ENCODE results near the gene ADCY9.
"Not testable (repeated sequence)": the region's sequence is repeated elsewhere in the genome, so short reads cannot be mapped to it uniquely, and the experiment has no call there.

Gene ADCY9

DNA sequence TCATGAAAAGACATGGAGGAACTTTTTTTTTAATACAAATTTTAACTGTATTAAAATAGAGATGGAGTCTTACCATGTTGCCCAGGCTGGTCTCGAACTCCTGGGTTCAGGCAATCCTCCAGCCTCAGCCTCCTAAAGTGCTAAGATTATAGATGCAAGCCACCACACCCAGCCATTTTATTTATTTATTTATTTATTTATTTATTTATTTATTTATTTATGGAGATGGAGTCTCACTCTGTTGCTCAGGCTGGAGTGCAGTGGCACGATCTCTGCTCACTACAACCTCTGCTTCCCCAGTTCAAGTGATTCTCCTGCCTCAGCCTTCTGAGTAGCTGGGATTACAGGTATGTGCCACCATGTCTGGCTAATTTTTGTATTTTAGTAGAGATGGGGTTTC is 189.1 kb downstream of the ADCY9 start:
- not testable (repeated sequence) for H3K4me3 ChIP-seq (ENCODE audit: insufficient read depth in 1 of 2, low read depth in 1 of 2, low read length in 2 of 2); H3K4ac ChIP-seq (ENCODE audit: low read depth in 1 of 2, low read length in 2 of 2); H2BK5ac ChIP-seq (ENCODE audit: low read depth, low read length, poor library complexity, severe bottlenecking); H3K4me1 ChIP-seq (ENCODE audit: control insufficient read depth, insufficient read depth, low read depth, low read length); H3K27me3 ChIP-seq (ENCODE audit: control insufficient read depth in 1 of 2, insufficient read depth in 1 of 2, low read length in 2 of 2); H3K9ac ChIP-seq (ENCODE audit: low read length); H2AFZ ChIP-seq (ENCODE audit: low read depth, low read length); H2BK12ac ChIP-seq (ENCODE audit: low read length in 2 of 2); H3K27ac ChIP-seq (ENCODE audit: low read length, poor library complexity, severe bottlenecking); H2AK5ac ChIP-seq (ENCODE audit: low read length, severe bottlenecking); H3K4me2 ChIP-seq (ENCODE audit: low read length, poor library complexity, severe bottlenecking); H4K91ac ChIP-seq (ENCODE audit: low read length); H4K8ac ChIP-seq (ENCODE audit: low read length); H3K9me3 ChIP-seq (ENCODE audit: control insufficient read depth, low read length); H3K14ac ChIP-seq (ENCODE audit: low read length in 2 of 2); H3K36me3 ChIP-seq (ENCODE audit: control insufficient read depth in 1 of 2, insufficient read depth in 2 of 2, low read depth in 1 of 2, low read length in 2 of 2); DNase-seq; H3K18ac ChIP-seq (ENCODE audit: low read depth in 1 of 2, low read length in 2 of 2); H3K79me1 ChIP-seq (replicated peaks; ENCODE audit: low read length, poor library complexity, severe bottlenecking); H2BK15ac ChIP-seq (ENCODE audit: low read depth, poor library complexity, severe bottlenecking); H3K23ac ChIP-seq (ENCODE audit: low read length in 2 of 2); H2BK120ac ChIP-seq (ENCODE audit: low read depth, low read length)
- no CpG with 5 or more reads among the region's 2 CpGs for WGBS

DNA sequence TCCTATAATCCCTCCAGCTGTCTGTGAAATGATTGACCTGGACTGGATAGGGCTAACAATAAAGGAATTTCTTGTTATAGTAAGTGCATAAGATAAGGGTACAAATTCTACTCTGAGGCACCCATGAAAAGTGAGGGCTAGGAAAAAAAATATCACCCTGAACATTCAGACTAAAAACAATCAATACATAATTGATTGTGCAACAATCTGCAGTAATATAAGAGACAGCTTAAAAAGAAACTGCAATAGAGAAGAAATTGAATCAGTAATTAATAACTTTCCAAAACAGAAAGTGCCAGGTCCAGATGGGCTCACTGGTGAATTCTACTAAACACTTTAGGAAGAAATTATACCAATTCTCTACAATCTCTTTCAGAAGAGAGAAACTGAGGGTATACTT is 191.5 kb downstream of the ADCY9 start:
- Histone ChIP-seq H2AK5ac (ENCODE audit: low read length, severe bottlenecking) (no peak overlapping the region), H3K79me1 (replicated peaks; ENCODE audit: low read length, poor library complexity, severe bottlenecking) (no peaks in the 10 kb centered on the region), H3K4me3 (ENCODE audit: insufficient read depth in 1 of 2, low read depth in 1 of 2, low read length in 2 of 2) (no peak overlapping the region), H3K14ac (ENCODE audit: low read length in 2 of 2) (no peak overlapping the region), H3K36me3 (ENCODE audit: control insufficient read depth in 1 of 2, insufficient read depth in 2 of 2, low read depth in 1 of 2, low read length in 2 of 2) (no peaks in the 10 kb centered on the region), H2BK5ac (ENCODE audit: low read depth, low read length, poor library complexity, severe bottlenecking) (no peak overlapping the region), H4K8ac (ENCODE audit: low read length) (no peak overlapping the region), H3K18ac (ENCODE audit: low read depth in 1 of 2, low read length in 2 of 2) (no peak overlapping the region), H3K4me2 (ENCODE audit: low read length, poor library complexity, severe bottlenecking) (no peak overlapping the region), H2BK15ac (ENCODE audit: low read depth, poor library complexity, severe bottlenecking) (no peak overlapping the region), H2AFZ (ENCODE audit: low read depth, low read length) (no peak overlapping the region), H3K4ac (ENCODE audit: low read depth in 1 of 2, low read length in 2 of 2) (no peak overlapping the region), H3K27ac (ENCODE audit: low read length, poor library complexity, severe bottlenecking) (no peak overlapping the region), H3K27me3 (ENCODE audit: control insufficient read depth in 1 of 2, insufficient read depth in 1 of 2, low read length in 2 of 2) (peaks cover 0 to 13% of the 10 kb centered on the region in 2 experiments), H3K9me3 (ENCODE audit: control insufficient read depth, low read length) (peaks cover 3% of the 10 kb centered on the region), H3K9ac (ENCODE audit: low read length) (no peak overlapping the region), H3K4me1 (ENCODE audit: control insufficient read depth, insufficient read depth, low read depth, low read length) (peaks cover 3% of the 10 kb centered on the region), H2BK12ac (ENCODE audit: low read length in 2 of 2) (no peak overlapping the region), H4K91ac (ENCODE audit: low read length) (no peak overlapping the region), H3K23ac (ENCODE audit: low read length in 2 of 2) (no peak overlapping the region), H2BK120ac (ENCODE audit: low read depth, low read length) (no peak overlapping the region)
- DNase-seq = no peak

DNA sequence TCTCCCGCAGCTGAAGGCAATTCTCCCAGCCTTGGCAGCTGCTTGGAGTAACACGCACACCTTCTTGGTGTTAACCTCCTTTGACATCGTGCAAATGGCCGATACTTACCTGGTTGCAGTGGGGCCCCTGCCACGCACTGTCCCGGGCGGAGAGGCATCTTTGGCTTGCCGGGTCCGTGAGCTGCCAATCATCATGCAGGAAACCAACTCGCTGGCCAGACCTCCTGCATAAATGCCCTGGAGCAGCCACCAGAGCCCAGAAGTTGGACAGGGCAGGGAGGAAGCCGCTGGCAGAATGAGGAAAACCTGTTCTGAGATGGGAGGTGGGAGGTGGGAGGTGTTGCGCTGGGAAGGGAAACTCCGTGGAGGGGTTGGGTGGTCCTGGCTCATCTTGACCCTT is 194.0 kb downstream of the ADCY9 start:
- Histone ChIP-seq H3K23ac (ENCODE audit: low read length in 2 of 2) (no peak overlapping the region), H3K4me2 (ENCODE audit: low read length, poor library complexity, severe bottlenecking) (no peak overlapping the region), H4K8ac (ENCODE audit: low read length) (no peak overlapping the region), H2AK5ac (ENCODE audit: low read length, severe bottlenecking) (no peak overlapping the region), H4K91ac (ENCODE audit: low read length) (no peak overlapping the region), H3K27ac (ENCODE audit: low read length, poor library complexity, severe bottlenecking) (no peak overlapping the region), H3K4me1 (ENCODE audit: control insufficient read depth, insufficient read depth, low read depth, low read length) (peaks cover 3% of the 10 kb centered on the region), H3K9me3 (ENCODE audit: control insufficient read depth, low read length) (peaks cover 16% of the 10 kb centered on the region), H3K27me3 (ENCODE audit: control insufficient read depth in 1 of 2, insufficient read depth in 1 of 2, low read length in 2 of 2) (peaks cover 0 to 13% of the 10 kb centered on the region in 2 experiments), H2BK120ac (ENCODE audit: low read depth, low read length) (no peak overlapping the region), H2BK12ac (ENCODE audit: low read length in 2 of 2) (no peak overlapping the region), H2BK15ac (ENCODE audit: low read depth, poor library complexity, severe bottlenecking) (no peak overlapping the region), H3K79me1 (replicated peaks; ENCODE audit: low read length, poor library complexity, severe bottlenecking) (no peaks in the 10 kb centered on the region), H3K4me3 (ENCODE audit: insufficient read depth in 1 of 2, low read depth in 1 of 2, low read length in 2 of 2) (no peak overlapping the region), H3K4ac (ENCODE audit: low read depth in 1 of 2, low read length in 2 of 2) (no peak overlapping the region), H3K9ac (ENCODE audit: low read length) (no peak overlapping the region), H3K18ac (ENCODE audit: low read depth in 1 of 2, low read length in 2 of 2) (no peak overlapping the region), H3K14ac (ENCODE audit: low read length in 2 of 2) (no peak overlapping the region), H2AFZ (ENCODE audit: low read depth, low read length) (no peak overlapping the region), H2BK5ac (ENCODE audit: low read depth, low read length, poor library complexity, severe bottlenecking) (no peak overlapping the region), H3K36me3 (ENCODE audit: control insufficient read depth in 1 of 2, insufficient read depth in 2 of 2, low read depth in 1 of 2, low read length in 2 of 2) (no peaks in the 10 kb centered on the region)
- 81% methylated on average over 13 of the region's 13 CpGs for WGBS
- no peak for DNase-seq

DNA sequence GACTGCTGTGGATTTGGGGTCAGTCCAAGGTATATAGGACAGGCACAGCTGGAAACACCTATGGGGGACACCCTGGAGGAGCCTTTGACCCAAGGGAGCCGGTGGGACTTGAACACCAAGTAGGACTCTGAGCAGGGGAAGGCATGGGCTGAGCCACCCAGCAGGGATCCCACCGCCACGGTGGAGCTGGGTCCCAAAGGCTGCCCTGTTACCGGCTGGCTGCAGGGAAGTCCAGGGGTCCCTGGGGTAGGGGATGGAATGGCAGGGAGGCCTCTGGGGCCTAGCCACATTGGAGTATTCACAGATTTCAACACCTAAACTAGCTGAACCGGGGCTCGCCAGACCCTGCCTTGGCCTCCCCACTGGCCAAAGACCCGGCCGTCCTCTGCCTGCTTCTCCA is 196.0 kb downstream of the ADCY9 start:
- H2AFZ ChIP-seq (ENCODE audit: low read depth, low read length) = no peak overlapping the region
- no peak overlapping the region for H4K8ac ChIP-seq (ENCODE audit: low read length)
- H2BK15ac ChIP-seq (ENCODE audit: low read depth, poor library complexity, severe bottlenecking) = no peak overlapping the region
- no peak overlapping the region for H2AK5ac ChIP-seq (ENCODE audit: low read length, severe bottlenecking)
- peaks cover 3% of the 10 kb centered on the region for H3K4me1 ChIP-seq (ENCODE audit: control insufficient read depth, insufficient read depth, low read depth, low read length)
- peaks cover 22% of the 10 kb centered on the region for H3K9me3 ChIP-seq (ENCODE audit: control insufficient read depth, low read length)
- no peak overlapping the region for H3K27ac ChIP-seq (ENCODE audit: low read length, poor library complexity, severe bottlenecking)
- no peak overlapping the region for H4K91ac ChIP-seq (ENCODE audit: low read length)
- no peak for DNase-seq
- no peak overlapping the region for H3K14ac ChIP-seq (ENCODE audit: low read length in 2 of 2)
- H3K27me3 ChIP-seq (ENCODE audit: control insufficient read depth in 1 of 2, insufficient read depth in 1 of 2, low read length in 2 of 2) = peaks cover 0 to 18% of the 10 kb centered on the region in 2 experiments
- no peak overlapping the region for H3K9ac ChIP-seq (ENCODE audit: low read length)
- H3K18ac ChIP-seq (ENCODE audit: low read depth in 1 of 2, low read length in 2 of 2) = no peak overlapping the region
- H3K4me2 ChIP-seq (ENCODE audit: low read length, poor library complexity, severe bottlenecking) = no peak overlapping the region
- no peak overlapping the region for H2BK12ac ChIP-seq (ENCODE audit: low read length in 2 of 2)
- H3K36me3 ChIP-seq (ENCODE audit: control insufficient read depth in 1 of 2, insufficient read depth in 2 of 2, low read depth in 1 of 2, low read length in 2 of 2) = no peaks in the 10 kb centered on the region
- H3K23ac ChIP-seq (ENCODE audit: low read length in 2 of 2) = no peak overlapping the region
- no peak overlapping the region for H2BK5ac ChIP-seq (ENCODE audit: low read depth, low read length, poor library complexity, severe bottlenecking)
- H3K4me3 ChIP-seq (ENCODE audit: insufficient read depth in 1 of 2, low read depth in 1 of 2, low read length in 2 of 2) = no peak overlapping the region
- WGBS = 74% methylated on average over 7 of the region's 8 CpGs
- no peaks in the 10 kb centered on the region for H3K79me1 ChIP-seq (replicated peaks; ENCODE audit: low read length, poor library complexity, severe bottlenecking)
- H3K4ac ChIP-seq (ENCODE audit: low read depth in 1 of 2, low read length in 2 of 2) = no peak overlapping the region
- H2BK120ac ChIP-seq (ENCODE audit: low read depth, low read length) = no peak overlapping the region
